Stimulated activated CD4-positive, alpha-beta T cell treated with anti-CD3 and anti-CD28 coated beads, Interleukin-1b, Interleukin-23, amount 100 ng/mL, for 1 hour (primary cell): ENCODE measurements around the gene PPA1.
"Not testable (repeated sequence)": the region's sequence is repeated elsewhere in the genome, so short reads cannot be mapped to it uniquely, and the experiment has no call there.

Experiments used
- DNase-seq, 2 donors: peaks; one replicate each; pipeline ENCODE4 v3.0.0-alpha.2; 2020; ENCODE audit warnings: low read depth in 2 of 2

The PPA1 gene

DNA sequence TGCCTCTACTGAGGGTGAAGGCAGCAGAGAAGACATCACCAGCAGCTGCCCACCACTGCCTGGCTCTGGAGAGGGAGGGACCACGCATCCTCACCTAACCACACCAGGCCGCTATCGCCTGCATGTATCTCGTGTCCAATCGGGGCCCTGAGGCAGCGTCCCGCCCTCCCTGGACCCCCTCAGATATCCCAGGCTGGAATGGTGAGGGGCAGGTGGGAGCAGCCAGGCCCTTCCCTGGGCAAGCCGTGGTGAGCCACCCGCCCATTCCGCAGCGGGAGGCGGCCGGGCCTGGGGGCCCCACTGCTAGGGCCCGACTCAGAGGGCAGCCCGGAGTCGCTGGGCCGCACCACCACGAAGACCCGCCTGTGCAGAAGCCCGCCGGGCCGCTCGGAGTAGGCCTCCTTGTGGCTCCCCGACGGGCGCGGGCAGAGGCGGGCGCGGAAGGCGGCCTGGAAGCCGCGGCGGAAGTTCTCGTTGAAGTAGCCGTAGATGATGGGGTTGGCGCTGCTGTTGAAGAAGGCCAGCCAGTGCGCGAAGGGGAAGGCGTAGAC lies 21.6 kb upstream of the PPA1 start:
- DNase-seq: no peak

DNA sequence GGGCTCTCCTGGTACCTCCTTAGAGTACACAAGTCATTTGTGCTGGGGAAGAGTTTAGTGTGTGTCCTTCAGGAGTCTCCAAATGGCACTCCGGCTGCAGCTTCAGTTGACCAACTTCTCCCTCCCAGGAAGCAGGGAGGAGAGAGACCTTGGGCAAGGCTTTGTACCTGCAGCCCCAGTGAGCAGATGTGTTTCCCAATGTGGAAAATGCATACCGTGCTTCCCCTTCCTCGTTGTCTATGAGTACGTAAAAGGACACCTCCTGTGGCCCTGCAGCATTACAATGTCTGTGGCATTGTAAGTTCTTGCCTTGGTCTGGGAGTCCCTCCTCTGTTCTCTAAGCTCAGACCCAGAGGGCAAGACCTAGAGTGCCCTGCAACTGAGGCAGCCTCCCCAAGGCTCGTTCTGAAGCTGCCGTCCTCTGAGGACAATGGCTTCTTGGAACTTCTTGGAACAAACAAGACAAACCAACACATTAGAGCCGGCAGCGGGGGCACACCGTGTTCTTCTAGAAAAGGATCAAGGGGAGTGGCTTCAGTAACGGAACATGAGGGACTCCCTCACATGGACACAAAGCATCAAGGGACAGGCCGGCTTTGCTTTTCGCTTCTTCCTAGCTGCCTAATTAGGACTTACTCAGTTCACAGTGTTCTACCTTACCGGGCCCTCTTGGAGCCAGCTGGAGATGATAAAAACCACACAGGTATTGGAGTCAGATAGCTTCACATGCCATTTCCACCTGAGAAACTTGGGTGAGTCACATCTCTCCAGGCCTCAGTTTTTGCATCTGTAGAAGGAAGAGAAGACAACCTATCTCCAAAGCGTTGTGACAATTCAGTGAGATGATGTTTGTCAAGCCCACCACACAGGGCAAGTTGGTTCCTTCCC lies 20.9 kb upstream of the PPA1 start:
- DNase-seq: no peak

DNA sequence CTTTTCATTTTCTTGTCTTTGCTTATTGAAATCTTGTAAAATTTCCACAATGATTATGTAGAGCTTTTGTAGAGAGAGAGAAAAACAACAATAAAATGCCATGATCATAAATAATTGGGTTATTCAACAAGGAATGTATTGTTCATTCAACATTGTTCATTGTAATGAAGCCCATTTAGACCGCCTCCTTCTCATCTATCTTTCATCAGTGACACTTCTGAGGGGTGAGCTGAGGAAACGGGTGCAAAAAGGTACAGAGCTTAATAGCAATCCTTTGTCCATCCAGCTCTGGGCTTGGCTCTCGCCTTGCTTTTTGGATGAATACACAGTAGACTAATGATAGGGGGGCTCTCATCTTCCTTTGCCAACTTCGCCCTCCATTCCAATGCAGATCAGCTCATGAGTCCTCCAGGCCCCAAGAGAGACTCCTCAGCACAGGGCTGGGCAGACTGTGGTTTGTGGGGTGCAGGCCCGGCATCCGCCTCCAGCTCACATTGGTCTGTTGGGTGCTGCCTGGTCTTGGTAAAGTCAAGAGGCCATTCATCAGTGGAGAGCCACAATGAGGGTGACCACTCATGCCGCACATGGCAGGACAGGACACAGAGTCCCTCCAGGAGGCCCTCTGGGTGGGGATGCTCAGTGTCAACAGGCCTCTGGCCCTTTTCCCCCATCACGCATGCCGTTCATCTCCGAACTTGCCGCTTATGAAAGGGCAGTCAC lies 17.9 kb upstream of the PPA1 start:
- DNase-seq: no peak

DNA sequence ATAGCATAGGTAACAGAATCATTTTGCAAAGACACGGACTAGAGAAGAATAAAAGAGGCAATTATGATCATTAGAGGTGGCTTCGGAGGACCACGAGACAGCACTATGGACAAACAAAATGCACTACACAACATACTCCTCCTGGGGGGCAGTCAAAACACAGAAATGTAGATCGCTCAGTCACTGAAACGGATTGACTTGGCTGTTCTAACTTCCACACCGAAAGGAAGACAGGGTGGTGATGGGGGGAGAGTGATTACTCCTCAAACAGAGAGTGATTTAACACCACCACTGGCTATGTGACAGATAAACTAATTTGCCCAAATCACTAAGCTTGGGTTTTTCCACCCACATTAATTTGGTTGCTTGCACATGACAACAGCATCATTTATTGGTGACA lies 14.1 kb upstream of the PPA1 start:
- DNase-seq: no peak

DNA sequence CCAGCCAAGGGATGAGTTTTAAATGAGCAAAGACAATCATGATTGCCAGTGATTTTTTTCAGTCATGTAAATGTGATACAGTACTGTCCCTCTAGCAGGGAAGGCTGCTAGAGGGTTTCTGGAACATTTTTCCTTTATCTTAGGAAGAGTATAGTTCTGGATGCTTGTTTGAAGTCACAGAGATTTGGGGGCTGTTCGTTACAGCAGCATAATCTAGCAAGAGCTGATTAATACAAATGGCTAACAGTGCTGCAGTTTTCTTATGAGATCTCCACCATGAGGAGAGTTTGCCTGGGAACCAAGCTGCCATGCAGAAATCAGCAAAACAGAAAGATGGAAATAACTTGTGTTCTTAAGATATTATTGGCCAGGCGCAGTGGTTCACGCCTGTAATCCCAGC lies 7.9 kb upstream of the PPA1 start:
- DNase-seq: no peak

DNA sequence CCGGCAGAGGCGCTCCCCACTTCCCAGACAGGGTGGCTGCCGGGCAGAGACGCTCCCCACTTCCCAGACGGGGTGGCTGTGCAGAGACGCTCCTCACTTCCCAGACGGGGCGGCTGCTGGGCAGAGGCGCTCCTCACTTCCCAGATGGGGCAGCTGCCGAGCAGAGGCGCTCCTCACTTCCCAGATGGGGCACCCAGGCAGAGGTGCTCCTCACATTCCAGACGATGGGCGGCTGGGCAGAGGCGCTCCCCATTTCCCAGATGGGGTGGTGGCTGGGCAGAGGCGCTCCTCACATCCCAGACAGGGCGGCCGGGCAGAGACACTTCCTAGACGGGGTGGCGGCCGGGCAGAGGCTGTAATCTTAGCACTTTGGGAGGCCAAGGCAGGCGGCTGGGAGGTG lies 6.8 kb upstream of the PPA1 start:
- DNase-seq: not testable (repeated sequence)

DNA sequence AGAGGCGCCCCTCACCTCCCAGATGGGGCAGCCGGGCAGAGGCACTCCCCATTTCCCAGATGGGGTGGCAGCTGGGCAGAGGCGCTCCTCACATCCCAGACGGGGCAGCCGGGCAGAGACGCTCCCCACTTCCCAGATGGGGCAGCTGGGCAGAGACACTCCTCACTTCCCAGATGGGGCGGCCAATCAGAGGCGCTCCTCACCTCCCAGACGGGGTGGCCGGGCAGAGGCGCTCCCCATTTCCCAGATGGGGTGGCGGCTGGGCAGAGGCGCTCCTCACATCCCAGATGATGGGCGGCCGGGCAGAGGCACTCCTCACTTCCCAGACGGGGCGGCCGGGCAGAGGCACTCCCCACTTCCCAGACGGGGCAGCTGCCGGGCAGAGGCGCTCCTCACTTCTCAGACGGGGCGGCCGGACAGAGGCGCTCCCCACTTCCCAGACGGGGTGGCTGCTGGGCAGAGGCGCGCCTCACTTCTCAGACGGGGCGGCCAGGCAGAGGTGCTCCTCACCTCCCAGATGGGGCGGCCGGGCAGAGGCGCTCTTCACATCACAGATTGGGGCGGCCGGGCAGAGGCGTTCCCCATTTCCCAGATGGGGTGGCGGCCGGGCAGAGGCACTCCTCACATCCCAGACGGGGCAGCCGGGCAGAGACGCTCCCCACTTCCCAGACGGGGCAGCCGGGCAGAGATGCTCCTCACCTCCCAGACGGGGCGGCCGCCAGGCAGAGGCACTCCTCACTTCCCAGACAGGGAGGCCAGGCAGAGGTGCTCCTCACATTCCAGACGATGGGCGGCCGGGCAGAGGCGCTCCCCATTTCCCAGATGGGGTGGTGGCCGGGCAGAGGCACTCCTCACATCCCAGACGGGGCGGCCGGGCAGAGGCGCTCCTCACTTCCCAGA lies 6.1 kb upstream of the PPA1 start:
- not testable (repeated sequence) for DNase-seq

DNA sequence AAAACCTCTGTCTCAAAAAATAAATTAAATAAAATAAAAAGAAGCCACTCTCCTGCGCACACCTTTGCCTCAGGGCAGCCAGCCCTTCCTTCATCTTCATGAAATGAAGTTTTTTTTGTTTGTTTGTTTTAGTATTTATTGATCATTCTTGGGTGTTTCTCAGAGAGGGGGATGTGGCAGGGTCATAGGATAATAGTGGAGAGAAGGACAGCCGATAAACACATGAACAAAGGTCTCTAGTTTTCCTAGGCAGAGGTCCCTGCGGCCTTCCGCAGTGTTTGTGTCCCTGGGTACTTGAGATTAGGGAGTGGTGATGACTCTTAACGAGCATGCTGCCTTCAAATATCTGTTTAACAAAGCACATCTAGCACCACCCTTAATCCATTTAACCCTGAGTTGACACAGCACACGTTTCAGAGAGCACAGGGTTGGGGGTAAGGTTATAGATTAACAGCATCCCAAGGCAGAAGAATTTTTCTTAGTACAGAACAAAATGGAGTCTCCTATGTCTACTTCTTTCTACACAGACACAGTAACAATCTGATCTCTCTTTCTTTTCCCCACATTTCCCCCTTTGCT lies 4.8 kb upstream of the PPA1 start:
- DNase-seq: not testable (repeated sequence)

DNA sequence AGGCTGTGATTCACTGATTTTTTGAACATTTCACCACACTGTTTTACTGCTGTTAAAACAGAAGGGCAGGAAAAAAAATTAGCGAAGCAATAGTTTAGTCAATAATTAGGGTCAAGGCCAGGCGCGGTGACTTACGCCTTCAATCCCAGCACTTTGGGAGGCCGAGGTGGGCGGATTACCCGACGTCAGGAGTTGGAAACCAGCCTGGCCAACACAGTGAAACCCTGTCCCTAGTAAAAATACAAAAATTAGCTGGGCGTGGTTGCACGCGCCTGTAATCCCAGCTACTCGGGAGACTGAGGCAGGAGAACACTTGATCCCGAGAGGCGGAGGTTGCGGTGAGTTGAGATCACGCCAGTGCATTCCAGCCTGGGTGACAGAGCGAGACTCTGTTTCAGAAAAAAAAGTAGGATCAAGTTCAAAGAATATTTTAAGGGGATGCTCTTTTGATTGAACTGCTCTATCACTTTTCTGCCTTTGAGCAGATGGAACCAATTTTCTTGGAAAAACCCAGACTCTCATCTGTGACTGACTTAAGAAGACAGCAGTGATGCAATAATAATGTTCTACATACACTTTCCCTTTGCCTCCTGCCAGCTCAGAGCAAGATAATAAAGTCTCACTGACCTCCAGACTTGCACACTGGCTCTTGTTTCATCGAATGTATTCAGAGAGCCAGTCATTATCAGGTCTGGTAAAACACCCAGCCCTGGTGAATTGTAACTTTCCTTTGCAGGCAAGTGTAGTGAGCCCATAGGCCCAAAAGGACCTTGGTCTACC lies 1.6 kb upstream of the PPA1 start:
- no peak for DNase-seq

DNA sequence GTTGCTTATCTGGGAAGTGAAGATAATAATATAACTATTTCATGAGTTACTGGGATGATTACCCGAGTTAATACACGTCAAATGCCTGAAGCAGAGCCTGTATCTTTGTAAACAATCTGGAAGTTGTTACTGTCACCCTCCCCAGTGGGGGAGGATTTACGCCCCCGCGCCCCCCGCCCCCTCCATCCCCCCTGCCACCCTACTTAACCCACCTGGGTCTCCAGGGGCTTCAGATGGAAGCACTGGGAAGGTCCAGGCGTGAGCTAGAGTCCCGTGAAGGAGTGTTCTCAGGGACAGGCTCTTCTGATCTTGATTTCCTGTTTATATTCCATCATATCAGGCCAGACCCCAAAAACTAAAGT lies 691 bp upstream of the PPA1 start:
- no peak for DNase-seq

DNA sequence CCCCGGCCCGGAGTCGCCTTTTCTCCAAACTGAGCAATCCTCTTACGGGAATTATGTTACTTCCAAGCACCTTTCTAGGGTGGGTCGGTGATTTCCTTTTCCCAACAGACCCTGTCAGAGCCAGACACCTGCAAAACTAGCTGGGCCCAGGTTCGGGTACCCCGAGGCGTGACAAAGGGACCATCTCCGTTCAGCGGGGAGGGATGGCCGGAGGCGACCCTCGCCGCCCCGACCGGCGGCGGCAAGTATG lies 445 bp downstream of the PPA1 start:
- peak in 1 of 2 donors; percentile 21 for DNase-seq

DNA sequence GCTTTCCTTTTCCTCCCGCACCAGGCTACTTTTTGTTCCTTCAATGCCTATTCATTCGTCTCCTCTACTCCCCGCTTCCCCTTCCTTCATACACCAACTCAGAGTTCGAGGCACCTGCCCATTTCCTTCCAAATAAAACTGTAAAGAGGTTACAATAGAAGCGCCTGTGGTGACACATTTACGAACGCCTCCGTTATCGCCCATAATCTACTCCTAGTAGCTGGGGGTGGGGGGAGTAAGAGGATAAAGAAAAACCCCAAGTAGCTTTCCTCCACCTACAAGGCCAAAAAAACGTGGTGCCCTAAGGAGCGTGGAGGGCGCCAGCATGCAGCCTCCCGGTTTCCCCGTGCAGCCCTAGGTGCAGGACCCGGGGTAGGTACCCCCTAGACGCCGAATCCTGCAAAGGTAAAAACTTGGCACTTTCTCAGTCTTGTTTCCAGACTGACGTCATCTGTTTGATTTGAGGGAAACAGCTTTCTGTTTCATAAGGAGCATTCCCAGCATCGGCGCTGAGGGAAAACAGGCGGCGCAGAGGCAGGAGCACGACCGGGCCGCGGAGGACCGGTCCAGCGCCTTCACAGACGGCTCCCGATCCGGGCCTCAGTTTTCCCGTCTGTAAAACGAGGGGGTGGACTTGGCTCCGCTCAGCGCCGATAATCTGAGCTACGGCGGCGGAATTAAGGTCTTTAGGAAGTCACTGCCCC lies 922 bp downstream of the PPA1 start:
- DNase-seq: peak in 1 of 2 donors; percentile 15

DNA sequence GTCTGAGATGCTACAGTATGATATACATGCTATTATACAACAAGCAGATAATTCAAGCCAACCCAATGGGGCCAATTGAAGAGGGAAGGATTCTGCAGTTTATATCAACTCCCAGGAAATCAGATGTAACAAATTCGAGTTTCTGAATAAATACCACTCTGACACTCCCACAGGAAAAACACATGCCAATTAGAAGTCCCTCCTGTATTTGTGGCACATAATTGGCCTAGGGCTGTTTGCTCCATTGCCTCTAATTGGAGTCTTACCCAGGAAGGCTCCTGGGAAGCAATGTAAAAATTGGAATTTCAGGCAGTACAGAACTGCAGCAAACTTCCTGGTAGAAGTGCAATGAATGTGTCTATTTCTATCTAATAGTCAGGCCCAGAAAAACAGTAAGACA lies 4.7 kb downstream of the PPA1 start:
- DNase-seq: no peak

DNA sequence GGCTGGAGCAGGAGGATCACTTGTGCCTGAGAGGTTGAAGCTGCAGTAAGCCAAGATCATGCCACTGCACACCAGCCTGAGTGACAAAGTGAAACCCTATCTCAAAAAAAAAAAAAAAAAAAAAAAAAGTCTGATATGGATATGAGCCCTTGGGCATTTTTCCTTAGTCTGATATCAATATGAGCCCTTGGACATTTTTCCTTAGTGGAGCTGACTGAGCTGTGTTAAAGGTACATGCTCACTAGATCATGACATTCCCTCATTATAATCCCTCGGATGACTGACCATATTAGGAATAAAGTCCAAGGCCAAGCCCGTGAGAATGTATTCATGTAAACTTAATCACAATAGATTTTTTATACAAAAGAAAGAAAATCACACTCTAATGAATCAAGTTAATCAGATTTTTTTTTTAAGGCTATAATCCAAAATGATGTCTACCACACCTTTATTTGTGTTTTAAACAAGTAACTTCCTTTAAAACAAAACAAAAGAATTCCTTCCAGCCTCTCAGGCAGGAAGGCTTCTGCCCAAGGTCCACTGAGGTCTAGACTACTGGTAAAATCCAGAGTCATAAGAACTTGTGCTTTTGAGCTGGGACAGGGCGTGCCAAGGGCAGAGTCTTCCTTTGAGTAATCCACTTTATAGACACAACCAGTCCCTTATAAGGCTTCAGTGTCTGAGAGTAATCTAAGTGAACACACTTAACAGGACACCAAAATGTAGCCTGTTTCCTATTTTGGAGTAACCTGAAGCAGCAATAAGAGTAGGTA lies 5.5 kb downstream of the PPA1 start:
- no peak for DNase-seq

DNA sequence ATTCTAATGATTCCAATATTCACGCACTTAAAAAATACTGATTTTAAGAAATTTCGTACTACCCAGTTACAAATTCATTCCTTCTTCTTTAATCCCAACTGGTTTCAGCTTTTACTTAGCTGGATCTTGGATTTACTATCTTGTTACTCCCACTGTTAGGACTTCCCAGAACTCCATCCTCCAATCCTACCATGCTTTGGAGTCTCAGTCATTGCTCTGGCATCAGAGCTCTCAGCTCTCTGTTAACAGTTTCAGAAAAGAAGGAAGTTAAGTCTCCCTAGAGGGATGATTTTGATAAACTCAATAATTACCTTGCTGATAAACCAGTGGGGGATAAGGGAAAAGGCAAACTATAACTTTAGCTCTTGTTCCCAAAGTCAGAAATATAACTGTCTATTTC lies 9.5 kb downstream of the PPA1 start:
- DNase-seq: no peak

DNA sequence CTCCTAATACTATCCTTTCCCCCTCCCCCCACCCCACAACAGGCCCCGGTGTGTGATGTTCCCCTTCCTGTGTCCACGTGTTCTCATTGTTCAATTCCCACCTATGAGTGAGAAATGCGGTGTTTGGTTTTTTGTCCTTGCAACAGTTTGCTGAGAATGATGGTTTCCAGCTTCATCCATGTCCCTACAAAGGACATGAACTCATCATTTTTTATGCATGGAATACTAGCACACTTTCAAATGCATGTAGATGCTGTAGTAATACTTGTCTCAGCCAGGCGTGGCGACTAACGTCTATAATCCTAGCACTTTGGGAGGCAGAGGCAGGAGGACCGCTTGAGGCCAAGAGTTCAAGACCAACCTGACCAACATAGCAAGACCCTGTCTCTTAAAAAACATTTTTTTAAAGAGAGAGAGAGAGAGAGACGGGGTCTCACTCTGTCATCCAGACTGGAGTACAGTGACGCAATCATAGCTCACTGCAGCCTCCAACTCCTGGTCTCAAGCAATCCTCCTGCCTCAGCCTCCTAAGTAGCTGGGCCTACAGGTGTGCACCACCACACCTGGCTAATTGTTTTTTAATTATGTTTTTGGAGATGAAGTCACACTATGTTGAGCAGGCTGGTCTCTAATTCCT lies 10.3 kb downstream of the PPA1 start:
- not testable (repeated sequence) for DNase-seq

DNA sequence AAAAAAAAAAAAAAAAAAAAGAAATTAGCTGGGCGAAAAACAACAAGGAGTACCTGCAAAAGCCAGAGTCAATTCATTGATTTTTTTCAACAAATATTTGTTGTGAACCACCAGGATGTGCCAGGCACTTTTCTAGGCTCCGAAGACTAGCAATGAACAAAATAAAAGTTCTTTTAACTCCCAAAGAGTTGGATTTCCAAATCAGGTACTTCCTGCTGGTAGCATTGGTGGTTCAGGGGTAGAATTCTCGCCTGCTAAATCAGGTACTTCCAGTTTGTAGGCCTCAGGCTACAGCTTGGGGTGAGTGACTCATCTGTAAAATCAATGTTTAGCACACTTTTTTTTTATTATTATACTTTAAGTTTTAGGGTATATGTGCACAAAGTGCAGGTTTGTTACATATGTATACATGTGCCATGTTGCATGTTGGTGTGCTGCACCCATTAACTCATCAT lies 10.9 kb downstream of the PPA1 start:
- DNase-seq: no peak

DNA sequence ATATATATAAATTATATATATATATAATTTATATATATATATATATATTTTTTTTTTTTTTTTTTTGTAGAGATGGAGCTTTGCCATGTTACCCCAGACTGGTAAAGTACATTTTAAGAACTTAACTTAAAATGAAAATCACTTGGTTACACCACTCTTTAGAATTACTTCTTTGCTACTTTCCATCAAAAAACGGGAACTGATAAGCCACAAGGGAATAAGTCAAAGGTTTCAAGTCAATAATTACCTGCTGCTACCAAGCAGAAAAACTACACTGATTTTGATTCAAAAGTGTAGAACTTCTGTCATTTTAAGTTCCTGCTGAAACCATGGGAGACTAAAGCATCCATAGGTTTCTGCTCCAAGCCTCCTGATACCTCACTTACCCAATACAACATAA lies 12.2 kb downstream of the PPA1 start:
- DNase-seq: no peak

DNA sequence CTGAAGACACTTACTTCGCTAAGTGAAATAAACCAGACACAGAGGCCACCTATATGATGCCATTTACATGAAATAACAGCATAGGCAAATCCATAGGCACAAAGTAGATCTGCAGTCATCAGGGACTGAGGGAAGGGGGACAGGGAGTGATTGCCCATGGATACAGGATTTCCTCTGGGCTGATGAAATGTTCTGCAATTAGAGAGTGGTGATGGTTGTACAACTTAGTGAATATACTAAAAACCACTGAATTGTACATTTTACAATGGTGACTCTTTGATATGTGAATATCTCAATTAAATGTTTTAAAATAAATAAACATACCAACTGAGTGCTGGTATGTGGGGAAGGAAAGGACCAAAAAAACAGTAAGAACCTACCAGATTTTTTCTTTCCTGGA lies 20.4 kb downstream of the PPA1 start:
- no peak for DNase-seq
